Calu3 (cell line): ENCODE data around the gene EXOSC5. TPM values are rescaled to one million over a fixed set of nuclear protein-coding genes. Genes with fewer than 3 reads are reported as not detected.

Experiments
- BruUV-seq: library from RNA; stranded (reverse); fragments of 400-500 nt; replicated peaks from 2 replicates; lab custom pipeline; 2021; lab: Mats Ljungman, UMichigan
- CTCF ChIA-PET: fragments of 300-600 bp; sonication (Branson Sonifier 250); formaldehyde crosslinking; loops from one replicate; lab custom pipeline; 2022; ENCODE audit warnings: antibody characterized with exemption; lab: Charles Lee
- DNase-seq: peaks from one replicate; pipeline ENCODE4 v3.0.0; 2022
- H3K27ac Mint-ChIP-seq: one replicate; pipeline ENCODE4 v1.8.0; 2022; ENCODE audit warnings: mixed read lengths; ENCODE audit not compliant: unreplicated experiment
- H3K27me3 Mint-ChIP-seq: one replicate; pipeline ENCODE4 v1.8.0; 2022; ENCODE audit warnings: mixed read lengths; ENCODE audit not compliant: unreplicated experiment
- H3K36me3 Mint-ChIP-seq: one replicate; pipeline ENCODE4 v1.8.0; 2022; ENCODE audit warnings: mild to moderate bottlenecking, moderate library complexity, mixed read lengths; ENCODE audit not compliant: insufficient read depth, unreplicated experiment
- H3K4me1 Mint-ChIP-seq: one replicate; pipeline ENCODE4 v1.8.0; 2022; ENCODE audit warnings: mild to moderate bottlenecking, low read depth, mixed read lengths; ENCODE audit not compliant: unreplicated experiment
- H3K4me3 Mint-ChIP-seq: one replicate; pipeline ENCODE4 v1.8.0; 2022; ENCODE audit warnings: mild to moderate bottlenecking, low read depth, moderate library complexity, mixed read lengths; ENCODE audit not compliant: unreplicated experiment
- H3K9me3 Mint-ChIP-seq: one replicate; pipeline ENCODE4 v1.8.0; 2022; ENCODE audit warnings: low read depth, mixed read lengths; ENCODE audit not compliant: unreplicated experiment
- CTCF ChIP-seq: fragments of 200-600 bp; IDR thresholded peaks from one replicate; pipeline ENCODE4 v1.8.0; 2022; ENCODE audit warnings: antibody characterized with exemption; ENCODE audit not compliant: unreplicated experiment
- intact Hi-C: fragments of 100-400 bp; cut with micrococcal nuclease; formaldehyde crosslinking; loops from one replicate; pipeline ENCODE4 v1.10.0; 2022; ENCODE audit not compliant: unreplicated experiment
- total RNA-seq: library from RNA; stranded (reverse); gene quantifications from 2 replicates; pipeline ENCODE4 v1.2.3, GENCODE V29; 2022

Gene EXOSC5
- total RNA-seq, 1 experiment from 2014 or later, result 44.7 TPM

- Mint-ChIP-seq H3K36me3 (peaks cover 19% of the 10 kb centered on the region), H3K4me1 (peaks cover 2% of the 10 kb centered on the region), H3K9me3 (no peaks in the 10 kb centered on the region), H3K27ac (no peak overlapping the region), H3K4me3 (no peak overlapping the region), H3K27me3 (no peaks in the 10 kb centered on the region)
- DNase-seq, result no peak
- TF ChIP-seq CTCF, result no peak
- intact Hi-C loops, result no loop called here
- CTCF ChIA-PET, result no interaction called here
- no TSS peak for BruUV-seq
These were observed 18.0 kb upstream of the EXOSC5 start for GRCh38 chr19:41415154-41415571.

GRCh38 chr19:41414461-41414860 is 17.3 kb upstream of the EXOSC5 start:
- CTCF ChIA-PET, result no interaction called here
- intact Hi-C loops, result no loop called here
- BruUV-seq, result no TSS peak
- H3K27me3 Mint-ChIP-seq, result no peaks in the 10 kb centered on the region
- TF ChIP-seq CTCF, result no peak
- no peaks in the 10 kb centered on the region for H3K9me3 Mint-ChIP-seq
- no peak overlapping the region for H3K27ac Mint-ChIP-seq
- H3K4me3 Mint-ChIP-seq, result no peak overlapping the region
- H3K4me1 Mint-ChIP-seq, result peaks cover 9% of the 10 kb centered on the region
- no peak for DNase-seq
- peaks cover 13% of the 10 kb centered on the region for H3K36me3 Mint-ChIP-seq

GRCh38 chr19:41413947-41414346 is 16.8 kb upstream of the EXOSC5 start:
- BruUV-seq, result no TSS peak
- CTCF ChIA-PET, result no interaction called here
- no peak for DNase-seq
- intact Hi-C loops, result no loop called here
- H3K9me3 Mint-ChIP-seq, result no peaks in the 10 kb centered on the region
- H3K36me3 Mint-ChIP-seq, result peaks cover 8% of the 10 kb centered on the region
- no peak overlapping the region for H3K27ac Mint-ChIP-seq
- H3K4me1 Mint-ChIP-seq, result peaks cover 15% of the 10 kb centered on the region
- H3K4me3 Mint-ChIP-seq, result no peak overlapping the region
- H3K27me3 Mint-ChIP-seq, result no peaks in the 10 kb centered on the region
- TF ChIP-seq CTCF, result no peak

- CTCF ChIA-PET, result no interaction called here
- peaks cover 19% of the 10 kb centered on the region for H3K4me1 Mint-ChIP-seq
- H3K27me3 Mint-ChIP-seq, result no peaks in the 10 kb centered on the region
- no peak overlapping the region for H3K27ac Mint-ChIP-seq
- BruUV-seq, result no TSS peak
- no peaks in the 10 kb centered on the region for H3K9me3 Mint-ChIP-seq
- DNase-seq, result no peak
- intact Hi-C loops, result no loop called here
- TF ChIP-seq CTCF, result no peak
- peaks cover 2% of the 10 kb centered on the region for H3K36me3 Mint-ChIP-seq
- no peak overlapping the region for H3K4me3 Mint-ChIP-seq
These were observed 15.8 kb upstream of the EXOSC5 start for GRCh38 chr19:41412953-41413352.
